Measurements from ENCODE around the gene ARHGEF37.

Gene ARHGEF37

GRCh38 chr5:149675610-149676201 lies 94.4 kb downstream of the ARHGEF37 start:
- Histone ChIP-seq H3K79me2 (ENCODE audit: insufficient read depth, low read length) (no peaks in the 10 kb centered on the region), H3K4me1 (ENCODE audit: insufficient read depth, low read length, poor library complexity, severe bottlenecking) (no peaks in the 10 kb centered on the region), H3K4me2 (ENCODE audit: low read depth, low read length, poor library complexity, severe bottlenecking) (no peak overlapping the region), H4K20me1 (ENCODE audit: insufficient read depth, low read length, poor library complexity, severe bottlenecking) (no peaks in the 10 kb centered on the region), H3K9me3 (ENCODE audit: insufficient read depth, low read depth, low read length) (no peaks in the 10 kb centered on the region), H3K27me3 (ENCODE audit: insufficient read depth, low read length, poor library complexity, severe bottlenecking) (no peaks in the 10 kb centered on the region), H3F3A (ENCODE audit: low read depth) (no peaks in the 10 kb centered on the region), H2AFZ (ENCODE audit: low read length) (no peak overlapping the region), H3K9me2 (replicated peaks; ENCODE audit: low read depth, low read length) (no peaks in the 10 kb centered on the region), H3K4me3 (ENCODE audit: low read length, poor library complexity, severe bottlenecking) (no peak overlapping the region), H3K9ac (ENCODE audit: low read depth, low read length, poor library complexity, severe bottlenecking) (no peak overlapping the region), H3K36me3 (ENCODE audit: insufficient read depth, low read length) (no peaks in the 10 kb centered on the region)
- TF ChIP-seq CTCF (conservative IDR thresholded peaks at IDR 0.05; ENCODE audit: low read length), result no peak
- no peak for TF ChIP-seq EZH2phosphoT487 (IDR thresholded peaks at IDR 0.05; ENCODE audit: borderline replicate concordance)

DNA sequence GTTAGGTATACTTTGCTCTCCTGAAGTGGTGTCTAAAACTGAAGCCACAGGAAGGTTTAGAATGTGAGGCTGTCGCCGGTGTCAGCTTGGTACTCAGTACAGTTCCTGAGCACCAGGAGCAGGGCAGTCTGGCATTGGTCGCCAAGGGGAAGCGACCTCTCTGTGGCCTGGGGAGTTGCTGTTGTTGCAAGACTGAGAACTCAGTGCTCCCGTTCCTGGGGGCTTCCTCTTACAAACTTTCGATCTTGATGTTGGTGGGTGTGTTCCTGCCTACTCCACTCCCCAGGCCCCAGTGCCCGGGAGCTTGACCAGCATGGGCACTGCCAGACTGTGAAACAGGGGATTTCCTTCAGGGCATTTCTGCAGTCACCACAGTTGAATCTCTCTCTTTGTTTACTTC lies 96.4 kb downstream of the ARHGEF37 start:
- Histone ChIP-seq H3K79me2 (ENCODE audit: insufficient read depth, low read length) (no peaks in the 10 kb centered on the region), H2AFZ (ENCODE audit: low read length) (no peak overlapping the region), H3K36me3 (ENCODE audit: insufficient read depth, low read length) (no peaks in the 10 kb centered on the region), H3K9me2 (replicated peaks; ENCODE audit: low read depth, low read length) (no peaks in the 10 kb centered on the region), H3K4me2 (ENCODE audit: low read depth, low read length, poor library complexity, severe bottlenecking) (no peak overlapping the region), H3K4me3 (ENCODE audit: low read length, poor library complexity, severe bottlenecking) (no peak overlapping the region), H3K4me1 (ENCODE audit: insufficient read depth, low read length, poor library complexity, severe bottlenecking) (no peaks in the 10 kb centered on the region), H3K27me3 (ENCODE audit: insufficient read depth, low read length, poor library complexity, severe bottlenecking) (no peaks in the 10 kb centered on the region), H3F3A (ENCODE audit: low read depth) (no peaks in the 10 kb centered on the region), H3K9ac (ENCODE audit: low read depth, low read length, poor library complexity, severe bottlenecking) (no peak overlapping the region), H3K9me3 (ENCODE audit: insufficient read depth, low read depth, low read length) (no peaks in the 10 kb centered on the region), H4K20me1 (ENCODE audit: insufficient read depth, low read length, poor library complexity, severe bottlenecking) (no peaks in the 10 kb centered on the region)
- TF ChIP-seq CTCF (conservative IDR thresholded peaks at IDR 0.05; ENCODE audit: low read length), result no peak
- no peak for TF ChIP-seq EZH2phosphoT487 (IDR thresholded peaks at IDR 0.05; ENCODE audit: borderline replicate concordance)

- no peaks in the 10 kb centered on the region for H3K27me3 ChIP-seq (ENCODE audit: insufficient read depth, low read length, poor library complexity, severe bottlenecking)
- H3K4me2 ChIP-seq (ENCODE audit: low read depth, low read length, poor library complexity, severe bottlenecking), result no peak overlapping the region
- H2AFZ ChIP-seq (ENCODE audit: low read length), result no peak overlapping the region
Observed at GRCh38 chr5:149679876-149680809, 98.8 kb downstream of the ARHGEF37 start.

More at GRCh38 chr5:149679876-149680809, 98.8 kb downstream of the ARHGEF37 start:
- Histone ChIP-seq H3K36me3 (ENCODE audit: insufficient read depth, low read length) (no peaks in the 10 kb centered on the region), H4K20me1 (ENCODE audit: insufficient read depth, low read length, poor library complexity, severe bottlenecking) (no peaks in the 10 kb centered on the region), H3K4me1 (ENCODE audit: insufficient read depth, low read length, poor library complexity, severe bottlenecking) (no peaks in the 10 kb centered on the region), H3F3A (ENCODE audit: low read depth) (no peaks in the 10 kb centered on the region), H3K79me2 (ENCODE audit: insufficient read depth, low read length) (no peaks in the 10 kb centered on the region), H3K9me2 (replicated peaks; ENCODE audit: low read depth, low read length) (no peaks in the 10 kb centered on the region), H3K4me3 (ENCODE audit: low read length, poor library complexity, severe bottlenecking) (no peak overlapping the region), H3K9me3 (ENCODE audit: insufficient read depth, low read depth, low read length) (no peaks in the 10 kb centered on the region), H3K9ac (ENCODE audit: low read depth, low read length, poor library complexity, severe bottlenecking) (no peak overlapping the region)
- no peak for TF ChIP-seq CTCF (conservative IDR thresholded peaks at IDR 0.05; ENCODE audit: low read length)
- TF ChIP-seq EZH2phosphoT487 (IDR thresholded peaks at IDR 0.05; ENCODE audit: borderline replicate concordance), result no peak

Measured in Loucy (cell line).